ENCODE results near the gene NPTXR. TPM values are rescaled to one million over a fixed set of nuclear protein-coding genes. Genes with fewer than 3 reads are reported as not detected.

NPTXR gene
- total RNA-seq (2013) = 0.04 TPM
- polyA plus RNA-seq = under 1 TPM in 1 of 3 donors, not detected in 2; 0.04 TPM
- polyA minus RNA-seq = under 0.01 and 0.14 TPM in 2 replicates
- 0 to 6.0 (median 0.14) reads per million in 11 experiments for total RNA-seq

DNA sequence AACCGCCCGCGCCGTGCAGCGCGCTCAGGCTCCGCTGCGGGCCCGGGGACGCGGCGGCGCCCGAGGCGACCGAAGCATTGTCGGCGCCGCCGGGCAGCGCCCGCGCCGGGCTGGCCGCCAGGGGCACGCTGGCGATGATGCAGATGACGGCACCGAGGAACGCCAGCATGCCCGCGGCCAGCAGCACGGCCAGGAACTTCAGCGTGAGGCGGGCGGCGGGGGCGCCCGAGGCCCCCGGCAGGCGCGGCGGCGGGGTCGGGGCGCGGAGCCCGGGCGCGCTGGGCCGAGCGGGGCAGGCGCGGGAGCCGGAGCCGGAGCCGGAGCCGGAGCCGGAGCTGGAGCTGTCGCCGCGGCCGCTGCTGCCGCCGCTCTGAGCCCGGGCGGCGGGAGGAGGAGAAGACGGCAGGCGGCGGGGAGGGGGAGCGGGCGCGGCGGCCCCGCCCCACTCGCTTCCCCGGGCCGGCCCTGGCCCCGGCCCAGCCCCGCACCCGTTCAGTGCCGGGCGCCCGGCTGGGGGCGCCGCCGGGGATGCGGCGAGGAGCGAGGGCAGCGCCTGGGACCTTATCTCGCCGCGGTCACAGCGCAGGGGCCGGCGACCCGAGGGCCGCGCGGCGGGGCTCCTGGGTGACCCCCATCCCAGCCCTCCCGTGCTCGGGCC lies at the start of gene NPTXR:
Gene NPTXR (minus strand): TSS at position 372 of the 658 bp plus-strand sequence.
- H3K4me1 ChIP-seq (ENCODE audit: control insufficient read depth in 1 of 2, insufficient read depth in 2 of 2, low read length in 2 of 2) = peaks cover 7 to 15% of the 10 kb centered on the region in 2 donors
- Mint-ChIP-seq H3K9me3 (peaks cover 0 to 10% (median 7%) of the 10 kb centered on the region in 7 donors), H3K36me3 (peaks cover 9% of the 10 kb centered on the region in 2 donors), H3K27ac (no peak within 1 kb of the TSS), H3K4me1 (peaks cover 13% of the 10 kb centered on the region), H3K27me3 (ENCODE audit: low read depth in 3 of 3) (peaks cover 66 to 80% (median 73%) of the 10 kb centered on the region in 3 donors), H3K4me3 (peak within 1 kb of the TSS; percentile 41 to 92)
- no peaks in the 10 kb centered on the region for H4K20me1 ChIP-seq (ENCODE audit: insufficient read depth, low read length)
- peak in 2 of 3 donors; percentile 20 to 39 for DNase-seq
- H2AFZ ChIP-seq (ENCODE audit: insufficient read depth, low read depth, low read length, poor library complexity, severe bottlenecking) = peak within 1 kb of the TSS; percentile 53
- TF ChIP-seq, protein P1, sequence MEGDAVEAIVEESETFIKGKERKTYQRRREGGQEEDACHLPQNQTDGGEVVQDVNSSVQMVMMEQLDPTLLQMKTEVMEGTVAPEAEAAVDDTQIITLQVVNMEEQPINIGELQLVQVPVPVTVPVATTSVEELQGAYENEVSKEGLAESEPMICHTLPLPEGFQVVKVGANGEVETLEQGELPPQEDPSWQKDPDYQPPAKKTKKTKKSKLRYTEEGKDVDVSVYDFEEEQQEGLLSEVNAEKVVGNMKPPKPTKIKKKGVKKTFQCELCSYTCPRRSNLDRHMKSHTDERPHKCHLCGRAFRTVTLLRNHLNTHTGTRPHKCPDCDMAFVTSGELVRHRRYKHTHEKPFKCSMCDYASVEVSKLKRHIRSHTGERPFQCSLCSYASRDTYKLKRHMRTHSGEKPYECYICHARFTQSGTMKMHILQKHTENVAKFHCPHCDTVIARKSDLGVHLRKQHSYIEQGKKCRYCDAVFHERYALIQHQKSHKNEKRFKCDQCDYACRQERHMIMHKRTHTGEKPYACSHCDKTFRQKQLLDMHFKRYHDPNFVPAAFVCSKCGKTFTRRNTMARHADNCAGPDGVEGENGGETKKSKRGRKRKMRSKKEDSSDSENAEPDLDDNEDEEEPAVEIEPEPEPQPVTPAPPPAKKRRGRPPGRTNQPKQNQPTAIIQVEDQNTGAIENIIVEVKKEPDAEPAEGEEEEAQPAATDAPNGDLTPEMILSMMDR (IDR thresholded peaks at IDR 0.05) = no peak
- H3K27ac ChIP-seq (ENCODE audit: low read depth in 1 of 2, low read length in 2 of 2) = no peak within 1 kb of the TSS
- peaks cover 0 to 14% of the 10 kb centered on the region in 2 donors for H3K9me3 ChIP-seq (replicated peaks in 1 of 2; ENCODE audit: control insufficient read depth in 1 of 2, insufficient read depth in 1 of 2, low read length in 2 of 2)
- H3K4me3 ChIP-seq (replicated peaks in 1 of 3; ENCODE audit: low read depth in 2 of 3, low read length in 3 of 3) = peak within 1 kb of the TSS in 1 of 3 experiments; percentile 57
- H3K36me3 ChIP-seq (replicated peaks in 1 of 2; ENCODE audit: control insufficient read depth in 1 of 2, insufficient read depth in 2 of 2, low read length in 2 of 2) = no peaks in the 10 kb centered on the region
- no peaks in the 10 kb centered on the region for H3K79me2 ChIP-seq (ENCODE audit: insufficient read depth, low read length)
- no peak within 1 kb of the TSS for H3K9ac ChIP-seq (ENCODE audit: insufficient read depth, low read length, poor library complexity, severe bottlenecking)
- peaks cover 32 to 60% of the 10 kb centered on the region in 2 donors for H3K27me3 ChIP-seq (ENCODE audit: control insufficient read depth in 2 of 2, insufficient read depth in 2 of 2, low read length in 2 of 2)
- intact Hi-C loops (cut with micrococcal nuclease) = no loop called here
- H3K4me2 ChIP-seq (replicated peaks; ENCODE audit: extremely low read depth, low read length, poor library complexity, severe bottlenecking) = peak within 1 kb of the TSS; percentile 68
- WGBS (ENCODE audit: insufficient coverage) = under 1% methylated on average over 105 of the region's 105 CpGs

DNA sequence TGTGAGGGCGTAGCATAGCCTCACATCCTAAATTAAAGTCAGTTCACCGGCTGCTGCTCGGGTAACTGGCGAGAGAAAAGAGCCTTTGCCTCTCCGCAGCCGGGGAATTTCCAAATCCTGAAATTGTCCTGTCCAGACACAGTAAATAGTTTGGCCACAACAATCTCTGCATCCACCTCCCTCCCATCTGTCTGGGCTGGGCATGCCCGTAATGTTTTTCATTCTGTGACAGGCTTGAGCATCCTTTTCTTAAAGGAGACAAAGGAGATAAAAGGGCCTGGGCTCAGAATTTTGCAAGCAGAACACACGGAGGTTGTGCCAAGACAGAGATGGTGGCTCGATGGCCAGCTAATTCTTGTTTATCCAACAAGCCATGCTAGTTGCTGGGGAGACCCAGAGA lies 47.4 kb upstream of the NPTXR start:
- Histone ChIP-seq H3K4me2 (replicated peaks; ENCODE audit: extremely low read depth, low read length, poor library complexity, severe bottlenecking) (no peak overlapping the region), H3K9me3 (replicated peaks in 1 of 2; ENCODE audit: control insufficient read depth in 1 of 2, insufficient read depth in 1 of 2, low read length in 2 of 2) (no peaks in the 10 kb centered on the region), H4K20me1 (ENCODE audit: insufficient read depth, low read length) (no peaks in the 10 kb centered on the region), H3K4me3 (replicated peaks in 1 of 3; ENCODE audit: low read depth in 2 of 3, low read length in 3 of 3) (no peak overlapping the region), H2AFZ (ENCODE audit: insufficient read depth, low read depth, low read length, poor library complexity, severe bottlenecking) (no peak overlapping the region), H3K36me3 (replicated peaks in 1 of 2; ENCODE audit: control insufficient read depth in 1 of 2, insufficient read depth in 2 of 2, low read length in 2 of 2) (no peaks in the 10 kb centered on the region), H3K79me2 (ENCODE audit: insufficient read depth, low read length) (no peaks in the 10 kb centered on the region), H3K27ac (ENCODE audit: low read depth in 1 of 2, low read length in 2 of 2) (no peak overlapping the region), H3K9ac (ENCODE audit: insufficient read depth, low read length, poor library complexity, severe bottlenecking) (no peak overlapping the region), H3K4me1 (ENCODE audit: control insufficient read depth in 1 of 2, insufficient read depth in 2 of 2, low read length in 2 of 2) (no peaks in the 10 kb centered on the region), H3K27me3 (ENCODE audit: control insufficient read depth in 2 of 2, insufficient read depth in 2 of 2, low read length in 2 of 2) (peaks cover 6 to 7% of the 10 kb centered on the region in 2 donors)
- TF ChIP-seq, protein P1 (IDR thresholded peaks at IDR 0.05) = no peak
- intact Hi-C loops (cut with micrococcal nuclease) = no loop called here
- Mint-ChIP-seq H3K4me1 (no peaks in the 10 kb centered on the region), H3K27me3 (ENCODE audit: low read depth in 3 of 3) (peaks cover 9 to 24% (median 18%) of the 10 kb centered on the region in 3 donors), H3K4me3 (no peak overlapping the region), H3K27ac (no peak overlapping the region), H3K36me3 (no peaks in the 10 kb centered on the region), H3K9me3 (no peaks in the 10 kb centered on the region)
- DNase-seq = no peak
- WGBS (ENCODE audit: insufficient coverage) = 87% methylated on average over 9 of the region's 9 CpGs
